HG02798 (cell line): Measurements from ENCODE around the gene MACROD2.
"Not testable (repeated sequence)": the region's sequence is repeated elsewhere in the genome, so short reads cannot be mapped to it uniquely, and the experiment has no call there.

ENCODE experiments used
- ATAC-seq: cut with Tn5 transposase; IDR thresholded peaks from one replicate; pipeline ENCODE4 v1.9.1; 2021; ENCODE audit warnings: mild to moderate bottlenecking; ENCODE audit not compliant: unreplicated experiment, poor library complexity

Gene MACROD2

GRCh38 chr20:14234666-14235295, 239.5 kb downstream of the MACROD2 start:
- ATAC-seq, result no peak

- no peak for ATAC-seq
Measured at GRCh38 chr20:14235355-14235754, 240.0 kb downstream of the MACROD2 start.

GRCh38 chr20:14245368-14245970, 250.2 kb downstream of the MACROD2 start:
- ATAC-seq, result no peak

GRCh38 chr20:14259689-14260088, 264.4 kb downstream of the MACROD2 start:
- no peak for ATAC-seq

- ATAC-seq, result no peak
Measured at GRCh38 chr20:14260367-14260766, 265.1 kb downstream of the MACROD2 start.

- no peak for ATAC-seq
Measured at GRCh38 chr20:14264869-14265268, 269.6 kb downstream of the MACROD2 start.

- ATAC-seq, result no peak
Measured at GRCh38 chr20:14266246-14266645, 270.9 kb downstream of the MACROD2 start.

GRCh38 chr20:14270751-14271150, 275.4 kb downstream of the MACROD2 start:
- not testable (repeated sequence) for ATAC-seq

GRCh38 chr20:14282140-14282539, 286.8 kb downstream of the MACROD2 start:
- no peak for ATAC-seq

GRCh38 chr20:14284443-14284842, 289.1 kb downstream of the MACROD2 start:
- ATAC-seq, result no peak

GRCh38 chr20:14288341-14289330, 293.3 kb downstream of the MACROD2 start:
- ATAC-seq, result no peak

GRCh38 chr20:14291502-14291901, 296.2 kb downstream of the MACROD2 start:
- ATAC-seq, result no peak

GRCh38 chr20:14295238-14295637, 299.9 kb downstream of the MACROD2 start:
- peak; percentile 35 for ATAC-seq

GRCh38 chr20:14295770-14296309, 300.5 kb downstream of the MACROD2 start:
- no peak for ATAC-seq

- no peak for ATAC-seq
Measured at GRCh38 chr20:14299831-14300230, 304.5 kb downstream of the MACROD2 start.

GRCh38 chr20:14303106-14303505, 307.8 kb downstream of the MACROD2 start:
- no peak for ATAC-seq

GRCh38 chr20:14303651-14304050, 308.3 kb downstream of the MACROD2 start:
- no peak for ATAC-seq

- no peak for ATAC-seq
Measured at GRCh38 chr20:14304472-14304871, 309.2 kb downstream of the MACROD2 start.

GRCh38 chr20:14307956-14308355, 312.6 kb downstream of the MACROD2 start:
- ATAC-seq, result no peak

- ATAC-seq, result no peak
Measured at GRCh38 chr20:14310977-14311627, 315.8 kb downstream of the MACROD2 start.
